Measurements from ENCODE around the gene WNT10A.

- no peak for TF ChIP-seq EP300 (IDR thresholded peaks at IDR 0.05)
- TF ChIP-seq CTCF (IDR thresholded peaks at IDR 0.05) = no peak
- TF ChIP-seq POLR2A (IDR thresholded peaks at IDR 0.05; ENCODE audit: low read length) = no peak
- TF ChIP-seq MAFK (IDR thresholded peaks at IDR 0.05; ENCODE audit: partially characterized antibody) = no peak
- TF ChIP-seq ESRRA (IDR thresholded peaks at IDR 0.05; ENCODE audit: borderline replicate concordance, low read length) = no peak
- TF ChIP-seq REST (IDR thresholded peaks at IDR 0.05) = no peak
- no peak for TF ChIP-seq RAD21 (conservative IDR thresholded peaks at IDR 0.05 in 1 of 2, IDR thresholded peaks at IDR 0.05 in 1 of 2)
- no peak for TF ChIP-seq HDAC2 (IDR thresholded peaks at IDR 0.05)
- no peak for TF ChIP-seq RCOR1 (IDR thresholded peaks at IDR 0.05; ENCODE audit: low read depth, low read length)
- TF ChIP-seq CEBPB (IDR thresholded peaks at IDR 0.05) = no peak
Measured at GRCh38 chr2:218894151-218894879, 13.7 kb downstream of the WNT10A start.
